Measurements from ENCODE around the gene TM9SF4. TPM values are rescaled to one million over a fixed set of nuclear protein-coding genes. Genes with fewer than 3 reads are reported as not detected.

The TM9SF4 gene
- total and polyA plus RNA-seq, 2 of the 8 experiments (the other 6 are each of a cell fraction or from before 2014, with no cell fraction given): 38.4 to 68.7 TPM

GRCh38 chr20:32153156-32153665 is 43.7 kb downstream of the TM9SF4 start:
- H2BK20ac ChIP-seq (ENCODE audit: low read length): no peak overlapping the region
- no peak overlapping the region for H2AK5ac ChIP-seq (ENCODE audit: low read depth, low read length)
- H3K18ac ChIP-seq (ENCODE audit: extremely low read depth, low read length): no peak overlapping the region
- no peak overlapping the region; a peak in 1 of 7 replicates for H3K9ac ChIP-seq (replicated peaks in 1 of 4; ENCODE audit: extremely low read depth in 1 of 4, low read depth in 3 of 4, low read length in 3 of 4)
- H2BK12ac ChIP-seq (ENCODE audit: low read depth, low read length): no peak overlapping the region
- no peaks in the 10 kb centered on the region for H3K9me3 ChIP-seq (ENCODE audit: insufficient read depth in 2 of 2, low read depth in 1 of 2, low read length in 1 of 2)
- no peak overlapping the region for H4K8ac ChIP-seq (ENCODE audit: extremely low read depth, insufficient read depth, low read length)
- H3K14ac ChIP-seq (ENCODE audit: insufficient read length): no peak overlapping the region
- H2AFZ ChIP-seq (ENCODE audit: low read length): no peak overlapping the region
- H3K23me2 ChIP-seq (ENCODE audit: low read depth, low read length): no peaks in the 10 kb centered on the region
- no peak overlapping the region for H3K4ac ChIP-seq (replicated peaks; ENCODE audit: insufficient read length, low read depth, low read length)
- FAIRE-seq (no peak), DNase-seq (ENCODE audit: low read depth in 1 of 2, low spot score in 2 of 2) (no peak)
- H3K27ac ChIP-seq (ENCODE audit: low read depth, low read length): no peak overlapping the region
- H3K4me1 ChIP-seq (replicated peaks in 1 of 4; ENCODE audit: control insufficient read depth in 3 of 4, insufficient read depth in 4 of 4, low read length in 3 of 4): peaks cover 0 to 2% (median 0%) of the 10 kb centered on the region in 4 experiments; a peak in 2 of 7 replicates
- no peak overlapping the region for H2BK120ac ChIP-seq (replicated peaks; ENCODE audit: low read depth, low read length)
- 86% methylated on average over 4 of the region's 4 CpGs; no CpG with 5 or more reads in 1 of the 2 experiments for WGBS, 2 experiments (ENCODE audit: extremely low coverage in 1 of 2, insufficient coverage in 1 of 2, insufficient read length in 1 of 2, insufficient replicate concordance in 2 of 2, low coverage in 1 of 2, low lambda C conversion rate in 2 of 2, missing lambda C conversion rate in 1 of 2)
- peaks cover 21 to 36% (median 33%) of the 10 kb centered on the region in 4 experiments for H3K36me3 ChIP-seq (ENCODE audit: control insufficient read depth in 2 of 4, insufficient read depth in 4 of 4, low read length in 3 of 4)
- peaks cover 2 to 4% of the 10 kb centered on the region in 2 experiments for H4K20me1 ChIP-seq (replicated peaks in 1 of 2; ENCODE audit: control insufficient read depth in 1 of 2, insufficient read depth in 2 of 2, low read length in 2 of 2)
- H4K5ac ChIP-seq (ENCODE audit: insufficient read length, low read depth, low read length): no peak overlapping the region
- ChIA-PET CTCF (ENCODE audit: partially characterized antibody) (interaction anchor here (1.1 to 1.3 kb wide), 2 partner anchors 17 to 122 kb away, joined by 3 to 4 read pairs; no protein-coding TSS in a partner anchor), POLR2A (ENCODE audit: partially characterized antibody) (no interaction called here)
- no peaks in the 10 kb centered on the region for H3K27me3 ChIP-seq (replicated peaks in 1 of 4; ENCODE audit: control insufficient read depth in 3 of 4, extremely low read depth in 1 of 4, insufficient read depth in 3 of 4, low read length in 3 of 4)
- H3K23ac ChIP-seq (ENCODE audit: insufficient read length): no peak overlapping the region
- no peak overlapping the region for H3K4me3 ChIP-seq (ENCODE audit: extremely low read depth in 1 of 4, insufficient read depth in 2 of 4, low read depth in 3 of 4, low read length in 4 of 4)
- no peak overlapping the region for H3K56ac ChIP-seq (replicated peaks; ENCODE audit: insufficient read length, low read depth, low read length)
- H3K4me2 ChIP-seq (ENCODE audit: insufficient read depth in 1 of 2, low read depth in 2 of 2, low read length in 2 of 2): no peak overlapping the region
- TF ChIP-seq ATF3 (IDR thresholded peaks at IDR 0.05; ENCODE audit: insufficient read depth, low read depth, low read length) (no peak), SIN3A (conservative IDR thresholded peaks at IDR 0.05 in 1 of 2, IDR thresholded peaks at IDR 0.05 in 1 of 2; ENCODE audit: low read depth in 1 of 2, low read length in 2 of 2) (no peak), RNF2 (IDR thresholded peaks at IDR 0.05; ENCODE audit: borderline replicate concordance, low read depth, low read length, missing control alignments, poor library complexity, severe bottlenecking) (no peak)
- no peak overlapping the region for H2BK5ac ChIP-seq (ENCODE audit: low read depth, low read length)
- no peak overlapping the region for H2BK15ac ChIP-seq (ENCODE audit: low read length)
- H3K79me2 ChIP-seq (ENCODE audit: control insufficient read depth in 1 of 2, insufficient read depth in 2 of 2, low read length in 2 of 2): no peaks in the 10 kb centered on the region
- H3K79me1 ChIP-seq (ENCODE audit: low read depth, low read length): no peaks in the 10 kb centered on the region
- no peak overlapping the region for H4K91ac ChIP-seq (replicated peaks; ENCODE audit: insufficient read length, low read length)

All from H1 (cell line).